ENCODE data around the gene SETBP1. TPM values are rescaled to one million over a fixed set of nuclear protein-coding genes. Genes with fewer than 3 reads are reported as not detected.

SETBP1 gene
- total RNA-seq, 4 donors from 2014 or later: 26.2 to 40.8 (median 33.6) TPM

DNA sequence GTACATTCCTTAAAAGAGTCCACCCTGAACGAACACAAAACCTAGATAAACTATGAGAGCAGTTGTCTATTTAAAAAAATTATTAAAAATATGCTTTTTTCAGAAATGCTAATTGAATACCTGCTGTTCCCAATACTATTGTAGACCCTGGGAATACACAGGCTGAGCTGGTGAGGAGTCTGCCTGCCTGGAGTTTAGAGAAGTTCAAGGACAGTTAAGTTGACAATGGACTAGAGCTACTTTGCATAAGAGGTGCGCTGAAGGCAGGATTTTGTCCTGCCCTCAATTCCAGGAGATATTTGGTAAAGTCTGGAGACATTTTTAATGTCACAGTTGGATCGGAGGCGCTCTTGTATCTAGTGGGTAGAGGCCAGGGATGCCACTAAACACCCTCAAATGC, 110.2 kb downstream of the SETBP1 start:
- TF ChIP-seq EP300 (IDR thresholded peaks at IDR 0.05) (no peak), POLR2A (IDR thresholded peaks at IDR 0.05) (no peak)
- TF ChIP-seq, protein P1, sequence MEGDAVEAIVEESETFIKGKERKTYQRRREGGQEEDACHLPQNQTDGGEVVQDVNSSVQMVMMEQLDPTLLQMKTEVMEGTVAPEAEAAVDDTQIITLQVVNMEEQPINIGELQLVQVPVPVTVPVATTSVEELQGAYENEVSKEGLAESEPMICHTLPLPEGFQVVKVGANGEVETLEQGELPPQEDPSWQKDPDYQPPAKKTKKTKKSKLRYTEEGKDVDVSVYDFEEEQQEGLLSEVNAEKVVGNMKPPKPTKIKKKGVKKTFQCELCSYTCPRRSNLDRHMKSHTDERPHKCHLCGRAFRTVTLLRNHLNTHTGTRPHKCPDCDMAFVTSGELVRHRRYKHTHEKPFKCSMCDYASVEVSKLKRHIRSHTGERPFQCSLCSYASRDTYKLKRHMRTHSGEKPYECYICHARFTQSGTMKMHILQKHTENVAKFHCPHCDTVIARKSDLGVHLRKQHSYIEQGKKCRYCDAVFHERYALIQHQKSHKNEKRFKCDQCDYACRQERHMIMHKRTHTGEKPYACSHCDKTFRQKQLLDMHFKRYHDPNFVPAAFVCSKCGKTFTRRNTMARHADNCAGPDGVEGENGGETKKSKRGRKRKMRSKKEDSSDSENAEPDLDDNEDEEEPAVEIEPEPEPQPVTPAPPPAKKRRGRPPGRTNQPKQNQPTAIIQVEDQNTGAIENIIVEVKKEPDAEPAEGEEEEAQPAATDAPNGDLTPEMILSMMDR (IDR thresholded peaks at IDR 0.05): no peak
- Histone ChIP-seq H3K27me3 (no peaks in the 10 kb centered on the region), H3K4me1 (peaks cover 0 to 35% (median 12%) of the 10 kb centered on the region in 4 donors), H3K36me3 (no peaks in the 10 kb centered on the region), H3K9me3 (no peaks in the 10 kb centered on the region), H3K27ac (no peak overlapping the region), H3K4me3 (no peak overlapping the region)
- 91 to 92% methylated on average over 4 of the region's 4 CpGs for WGBS, 2 donors
- no peak for DNase-seq (ENCODE audit: low spot score in 2 of 2)

DNA sequence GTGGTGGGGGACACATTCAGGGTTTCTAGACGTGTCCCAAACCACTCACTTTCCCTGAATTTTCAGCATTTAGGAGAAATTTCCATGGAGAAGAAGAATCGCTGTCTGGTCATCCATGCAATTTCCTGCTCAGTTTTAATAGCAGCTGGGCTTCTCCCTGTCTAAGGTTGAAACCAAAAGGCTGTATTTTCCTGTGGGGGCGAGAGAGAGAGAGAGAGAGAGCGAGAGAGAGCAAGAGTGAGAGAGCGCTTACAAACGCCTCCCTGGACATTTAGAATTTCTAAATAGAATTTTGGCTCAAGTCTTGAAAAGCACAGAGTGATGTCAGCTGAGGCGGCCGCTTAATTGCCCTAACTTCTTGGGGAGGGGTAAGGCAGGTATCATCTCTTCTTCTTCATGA, 110.8 kb downstream of the SETBP1 start:
- WGBS, 2 donors: 38 to 52% methylated on average over 8 of the region's 8 CpGs

GRCh38 chr18:44792456-44793061, 111.9 kb downstream of the SETBP1 start:
- H3K4me1 ChIP-seq: peaks cover 0 to 35% (median 8%) of the 10 kb centered on the region in 4 donors
- H3K27ac ChIP-seq: peak overlapping the region in 1 of 4 donors; percentile 54
- H3K4me3 ChIP-seq: no peak overlapping the region
- TF ChIP-seq POLR2A (IDR thresholded peaks at IDR 0.05): no peak
- H3K9me3 ChIP-seq: no peaks in the 10 kb centered on the region
- DNase-seq (ENCODE audit: low spot score in 2 of 2): no peak
- 54 to 59% methylated on average over 8 of the region's 8 CpGs for WGBS, 2 donors
- H3K27me3 ChIP-seq: no peaks in the 10 kb centered on the region
- no peaks in the 10 kb centered on the region for H3K36me3 ChIP-seq

More for the DNA sequence above, 110.8 kb downstream of the SETBP1 start:
- Histone ChIP-seq H3K4me3 (no peak overlapping the region), H3K36me3 (no peaks in the 10 kb centered on the region), H3K9me3 (no peaks in the 10 kb centered on the region), H3K4me1 (peaks cover 0 to 35% (median 9%) of the 10 kb centered on the region in 4 donors), H3K27ac (peak overlapping the region in 1 of 4 donors; percentile 22), H3K27me3 (no peaks in the 10 kb centered on the region)
- no peak for DNase-seq (ENCODE audit: low spot score in 2 of 2)
- TF ChIP-seq EP300 (IDR thresholded peaks at IDR 0.05): no peak
- TF ChIP-seq, protein P1 (IDR thresholded peaks at IDR 0.05): no peak
- TF ChIP-seq POLR2A (IDR thresholded peaks at IDR 0.05): no peak

DNA sequence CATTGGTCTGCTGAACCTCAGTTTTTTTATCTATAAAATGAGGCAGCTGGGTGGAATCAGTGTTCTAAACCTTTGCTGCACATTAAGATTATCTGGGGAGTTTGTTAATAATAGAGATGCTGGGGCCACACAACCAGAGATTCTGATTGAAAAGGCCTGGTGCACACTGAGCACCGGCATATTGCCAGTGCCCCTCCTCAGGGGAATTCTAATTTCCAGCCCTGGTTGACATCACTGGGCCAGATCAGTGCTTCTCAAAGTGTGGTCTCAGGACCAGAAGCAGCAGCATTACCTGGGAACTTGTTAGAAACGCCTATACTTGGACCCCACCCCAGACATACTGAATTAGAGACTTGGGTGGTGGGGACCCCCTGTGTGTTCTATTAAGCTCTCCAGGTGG, 112.5 kb downstream of the SETBP1 start:
- Histone ChIP-seq H3K27ac (peak overlapping the region in 1 of 4 donors; percentile 54), H3K4me1 (peaks cover 0 to 35% (median 8%) of the 10 kb centered on the region in 4 donors), H3K4me3 (no peak overlapping the region), H3K36me3 (no peaks in the 10 kb centered on the region), H3K9me3 (no peaks in the 10 kb centered on the region), H3K27me3 (no peaks in the 10 kb centered on the region)
- TF ChIP-seq, protein P1 (IDR thresholded peaks at IDR 0.05): no peak
- TF ChIP-seq POLR2A (IDR thresholded peaks at IDR 0.05) (no peak), EP300 (IDR thresholded peaks at IDR 0.05) (no peak)
- no peak for DNase-seq (ENCODE audit: low spot score in 2 of 2)
- WGBS, 2 donors: 78% methylated on average over 2 of the region's 2 CpGs

DNA sequence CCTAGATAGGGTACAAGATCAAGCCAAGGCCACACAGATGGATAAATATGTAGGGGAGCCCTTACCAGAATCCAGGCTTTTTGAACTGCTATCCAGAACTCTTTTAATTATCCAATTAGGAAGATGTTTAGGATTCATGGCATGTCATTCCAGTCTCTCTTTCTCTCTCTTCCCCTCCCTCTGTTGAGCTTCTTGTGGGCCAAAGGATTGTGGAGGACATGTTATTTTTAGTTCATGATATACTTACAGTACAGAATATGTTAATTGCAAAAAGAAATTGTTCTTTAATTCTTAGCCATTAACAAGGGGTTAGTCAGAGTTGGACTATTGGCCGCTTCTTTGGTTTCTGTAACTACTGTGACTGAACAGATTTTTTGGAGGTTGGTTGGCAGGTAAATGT, 113.0 kb downstream of the SETBP1 start:
- DNase-seq (ENCODE audit: low spot score in 2 of 2): no peak
- H3K9me3 ChIP-seq: no peaks in the 10 kb centered on the region
- WGBS, 2 donors: 93 to 94% methylated on average over 1 of the region's 1 CpG
- peak overlapping the region in 1 of 4 donors; percentile 54 for H3K27ac ChIP-seq
- no peak overlapping the region for H3K4me3 ChIP-seq
- no peaks in the 10 kb centered on the region for H3K36me3 ChIP-seq
- H3K4me1 ChIP-seq: peaks cover 0 to 35% (median 9%) of the 10 kb centered on the region in 4 donors
- no peaks in the 10 kb centered on the region for H3K27me3 ChIP-seq
- TF ChIP-seq, protein P1 (IDR thresholded peaks at IDR 0.05): no peak
- TF ChIP-seq POLR2A (IDR thresholded peaks at IDR 0.05) (no peak), EP300 (IDR thresholded peaks at IDR 0.05) (no peak)
